GM18951 (cell line): ENCODE measurements around the gene SLC20A1.

Experiments
- POLR2A ChIP-seq: IDR thresholded peaks from 4 replicates; pipeline ENCODE4 v1.6.1; 2011; ENCODE audit warnings: mild to moderate bottlenecking; ENCODE audit not compliant: insufficient read length, insufficient read depth; ENCODE audit errors: extremely low read depth
- in situ Hi-C: fragments of 300-500 bp; cut with MboI; formaldehyde crosslinking; loops from one replicate; pipeline ENCODE4 v1.12.0; 2022; ENCODE audit warnings: low sequenced_read_pairs, mixed read lengths, inconsistent platforms; ENCODE audit not compliant: unreplicated experiment

The SLC20A1 gene

GRCh38 chr2:112645310-112646101 lies at the start of gene SLC20A1:
Gene SLC20A1 (plus strand): TSS chr2:112645939. CDS start chr2:112646829, 890 bp downstream.
- peak; percentile 96 for TF ChIP-seq POLR2A
- in situ Hi-C loops = no loop called here

- in situ Hi-C loops = no loop called here
- TF ChIP-seq POLR2A = no peak
Measured at GRCh38 chr2:112597537-112598322, 48.0 kb upstream of the SLC20A1 start.

GRCh38 chr2:112600634-112601033 lies 45.1 kb upstream of the SLC20A1 start:
- in situ Hi-C loops = loop anchor here (5.0 to 25.0 kb wide), 2 partner anchors 132 to 337 kb away; no protein-coding TSS in a partner anchor

GRCh38 chr2:112601754-112602153 lies 44.0 kb upstream of the SLC20A1 start:
- no peak for TF ChIP-seq POLR2A
- in situ Hi-C loops = loop anchor here (5.0 to 25.0 kb wide), 2 partner anchors 131 to 336 kb away; no protein-coding TSS in a partner anchor

More at GRCh38 chr2:112600634-112601033, 45.1 kb upstream of the SLC20A1 start:
- TF ChIP-seq POLR2A = no peak

- no peak for TF ChIP-seq POLR2A
- in situ Hi-C loops = loop anchor here (5.0 to 25.0 kb wide), 2 partner anchors 129 to 334 kb away; no protein-coding TSS in a partner anchor
Measured at GRCh38 chr2:112602917-112603316, 42.8 kb upstream of the SLC20A1 start.

- no peak for TF ChIP-seq POLR2A
- in situ Hi-C loops = loop anchor here (5.0 to 25.0 kb wide), 2 partner anchors 129 to 334 kb away; no protein-coding TSS in a partner anchor
Measured at GRCh38 chr2:112603731-112604130, 42.0 kb upstream of the SLC20A1 start.

- in situ Hi-C loops = loop anchor here (5.0 to 25.0 kb wide), 2 partner anchors 127 to 332 kb away; no protein-coding TSS in a partner anchor
Measured at GRCh38 chr2:112604952-112605351, 40.8 kb upstream of the SLC20A1 start.

GRCh38 chr2:112605926-112606325 lies 39.8 kb upstream of the SLC20A1 start:
- in situ Hi-C loops = loop anchor here (25.0 kb wide), 1 partner anchor 331 kb away; no protein-coding TSS in a partner anchor
- no peak for TF ChIP-seq POLR2A

More at GRCh38 chr2:112604952-112605351, 40.8 kb upstream of the SLC20A1 start:
- TF ChIP-seq POLR2A = no peak

GRCh38 chr2:112606547-112606946 lies 39.2 kb upstream of the SLC20A1 start:
- TF ChIP-seq POLR2A = no peak
- in situ Hi-C loops = loop anchor here (25.0 kb wide), 1 partner anchor 331 kb away; no protein-coding TSS in a partner anchor

GRCh38 chr2:112607680-112608438 lies 37.9 kb upstream of the SLC20A1 start:
- TF ChIP-seq POLR2A = no peak
- in situ Hi-C loops = loop anchor here (25.0 kb wide), 1 partner anchor 329 kb away; no protein-coding TSS in a partner anchor

GRCh38 chr2:112609320-112609719 lies 36.4 kb upstream of the SLC20A1 start:
- in situ Hi-C loops = loop anchor here (25.0 kb wide), 1 partner anchor 328 kb away; no protein-coding TSS in a partner anchor

GRCh38 chr2:112612283-112612682 lies 33.5 kb upstream of the SLC20A1 start:
- in situ Hi-C loops = loop anchor here (25.0 kb wide), 1 partner anchor 325 kb away; no protein-coding TSS in a partner anchor
